G401 (cell line): ENCODE measurements around the gene PTPRN2. TPM values are rescaled to one million over a fixed set of nuclear protein-coding genes. Genes with fewer than 3 reads are reported as not detected.
"Not testable (repeated sequence)": the region's sequence is repeated elsewhere in the genome, so short reads cannot be mapped to it uniquely, and the experiment has no call there.

Experiments
- DNase-seq: peaks from one replicate; pipeline ENCODE4 v3.0.0-alpha.2; 2015; ENCODE audit warnings: low spot score
- in situ Hi-C: cut with HindIII; loops from 2 replicates; pipeline ENCODE4 v1.10.0; 2016; ENCODE audit warnings: low sequenced_read_pairs, mixed read lengths
- total RNA-seq: library from RNA; depleted of rRNA; stranded (reverse); fragments of >200 nt; shearing (Covaris generic); gene quantifications from 2 replicates; pipeline ENCODE4 v1.2.3, GENCODE V29; 2014

Gene PTPRN2
- total RNA-seq, 1 experiment from 2014 or later: not detected

DNA sequence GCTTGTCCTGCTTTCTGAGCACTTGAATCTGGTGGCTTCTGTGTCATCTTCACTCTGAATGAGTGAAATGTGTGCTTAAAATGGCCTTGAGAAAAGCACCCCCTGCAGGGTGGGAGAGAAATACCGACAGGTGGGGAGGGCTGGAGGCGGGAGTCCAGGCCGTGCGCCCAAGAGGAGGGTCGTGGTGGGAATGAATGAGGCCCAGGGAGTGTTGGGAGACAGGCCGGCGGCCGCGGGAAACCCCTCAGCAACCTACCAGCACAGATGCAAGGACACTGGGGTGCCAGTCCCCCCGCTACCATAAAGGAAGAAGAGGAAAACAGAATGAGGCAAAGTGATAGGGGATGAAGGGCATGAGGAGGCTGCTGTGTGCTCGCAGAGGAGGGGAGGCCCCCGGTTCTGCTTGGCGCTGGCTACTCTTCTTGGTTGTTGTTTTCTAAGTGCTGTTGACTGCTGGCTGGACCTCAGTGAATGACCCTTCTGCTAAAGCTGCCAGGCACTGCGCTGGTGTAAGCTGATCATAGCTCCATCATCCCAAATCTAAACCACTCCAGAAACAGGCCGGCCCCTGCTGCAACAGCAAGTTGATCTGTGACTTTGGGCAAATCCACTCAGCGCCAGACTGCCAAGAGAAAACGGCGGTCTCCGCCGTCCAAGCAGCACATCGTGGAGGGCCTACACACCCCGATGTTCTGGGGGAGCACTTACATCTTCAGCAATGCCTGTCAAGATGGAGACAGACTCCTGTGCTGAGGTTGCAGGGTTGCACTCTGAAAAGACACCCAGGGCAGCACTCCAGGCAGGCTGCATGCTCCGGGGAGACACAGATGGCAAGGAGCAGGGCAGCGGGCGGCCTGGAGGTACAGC, 872.3 kb downstream of the PTPRN2 start:
- in situ Hi-C loops: no loop called here
- DNase-seq: no peak

GRCh38 chr7:157714166-157715070, 873.2 kb downstream of the PTPRN2 start:
- in situ Hi-C loops: no loop called here

DNA sequence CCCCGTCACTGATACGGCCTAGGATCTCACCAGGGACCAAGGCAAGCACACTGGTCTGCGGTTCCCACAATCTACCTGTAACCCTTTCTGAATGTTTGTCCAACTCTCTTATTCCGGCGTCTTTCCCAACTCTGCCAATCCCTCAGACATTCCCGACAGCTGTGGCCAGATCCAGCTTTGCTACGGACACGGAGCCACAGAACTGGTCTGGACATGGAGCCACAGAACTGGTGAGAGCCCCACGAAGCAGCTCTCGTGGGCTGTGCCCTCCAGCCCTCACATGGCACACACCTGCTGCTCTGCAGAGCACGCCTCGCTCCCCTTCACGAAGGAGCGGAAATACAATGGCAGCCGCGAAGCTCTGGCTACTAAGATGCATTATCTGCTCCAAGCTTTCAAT, 874.0 kb downstream of the PTPRN2 start:
- in situ Hi-C loops: no loop called here
- DNase-seq: no peak

More at GRCh38 chr7:157714166-157715070, 873.2 kb downstream of the PTPRN2 start:
- no peak for DNase-seq

- no peak for DNase-seq
- in situ Hi-C loops: no loop called here
Measured at GRCh38 chr7:157712666-157713235, 874.9 kb downstream of the PTPRN2 start.

DNA sequence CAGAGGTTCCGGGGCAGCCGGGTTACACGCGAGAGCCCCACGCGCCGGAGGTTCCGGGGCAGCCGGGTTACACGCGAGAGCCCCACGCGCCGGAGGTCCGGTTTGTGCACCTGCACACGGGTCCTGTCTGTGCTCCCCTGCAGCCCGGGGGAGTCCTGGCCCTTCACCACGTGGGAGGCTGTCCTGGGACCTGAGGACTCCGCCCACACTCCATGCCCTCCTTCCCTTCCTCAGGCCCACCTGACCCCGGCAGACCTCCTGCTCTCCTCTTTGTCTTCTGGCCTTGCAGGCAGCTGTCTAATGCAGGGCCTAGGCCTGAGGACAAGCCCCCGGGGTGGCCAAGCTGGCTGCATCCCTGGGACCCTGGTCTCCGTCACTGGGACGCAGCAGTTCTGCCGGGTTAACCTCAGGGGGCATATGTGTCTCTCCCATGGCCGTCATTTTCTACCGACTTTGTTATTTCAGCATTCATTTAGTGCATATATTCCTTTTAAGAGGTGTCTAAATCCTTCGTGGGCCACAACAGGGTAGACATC, 876.2 kb downstream of the PTPRN2 start:
- in situ Hi-C loops: no loop called here
- no peak for DNase-seq

DNA sequence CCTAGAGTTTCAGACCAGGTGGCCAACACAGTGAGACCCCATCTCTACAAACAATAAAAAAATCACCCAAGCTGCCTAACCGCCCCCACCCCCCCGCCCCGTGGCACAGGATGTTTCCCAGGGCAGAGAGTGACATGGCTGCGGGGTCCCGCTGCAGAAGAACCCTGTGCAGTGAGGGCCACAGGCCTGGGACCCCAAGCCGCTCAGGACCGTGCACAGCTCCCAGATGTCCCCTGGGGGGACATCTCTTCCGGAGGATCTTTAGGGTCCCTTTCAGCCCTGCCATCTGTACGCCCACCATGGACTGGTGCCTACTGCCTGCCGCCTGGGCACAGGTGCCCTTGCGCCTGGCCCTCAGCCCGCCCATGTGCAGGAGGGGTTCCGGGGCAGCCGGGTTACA, 877.2 kb downstream of the PTPRN2 start:
- DNase-seq: no peak
- in situ Hi-C loops: no loop called here

GRCh38 chr7:157709531-157710251, 877.9 kb downstream of the PTPRN2 start:
- no peak for DNase-seq
- in situ Hi-C loops: no loop called here

- in situ Hi-C loops: no loop called here
- DNase-seq: no peak
Measured at GRCh38 chr7:157708919-157709295, 878.7 kb downstream of the PTPRN2 start.

DNA sequence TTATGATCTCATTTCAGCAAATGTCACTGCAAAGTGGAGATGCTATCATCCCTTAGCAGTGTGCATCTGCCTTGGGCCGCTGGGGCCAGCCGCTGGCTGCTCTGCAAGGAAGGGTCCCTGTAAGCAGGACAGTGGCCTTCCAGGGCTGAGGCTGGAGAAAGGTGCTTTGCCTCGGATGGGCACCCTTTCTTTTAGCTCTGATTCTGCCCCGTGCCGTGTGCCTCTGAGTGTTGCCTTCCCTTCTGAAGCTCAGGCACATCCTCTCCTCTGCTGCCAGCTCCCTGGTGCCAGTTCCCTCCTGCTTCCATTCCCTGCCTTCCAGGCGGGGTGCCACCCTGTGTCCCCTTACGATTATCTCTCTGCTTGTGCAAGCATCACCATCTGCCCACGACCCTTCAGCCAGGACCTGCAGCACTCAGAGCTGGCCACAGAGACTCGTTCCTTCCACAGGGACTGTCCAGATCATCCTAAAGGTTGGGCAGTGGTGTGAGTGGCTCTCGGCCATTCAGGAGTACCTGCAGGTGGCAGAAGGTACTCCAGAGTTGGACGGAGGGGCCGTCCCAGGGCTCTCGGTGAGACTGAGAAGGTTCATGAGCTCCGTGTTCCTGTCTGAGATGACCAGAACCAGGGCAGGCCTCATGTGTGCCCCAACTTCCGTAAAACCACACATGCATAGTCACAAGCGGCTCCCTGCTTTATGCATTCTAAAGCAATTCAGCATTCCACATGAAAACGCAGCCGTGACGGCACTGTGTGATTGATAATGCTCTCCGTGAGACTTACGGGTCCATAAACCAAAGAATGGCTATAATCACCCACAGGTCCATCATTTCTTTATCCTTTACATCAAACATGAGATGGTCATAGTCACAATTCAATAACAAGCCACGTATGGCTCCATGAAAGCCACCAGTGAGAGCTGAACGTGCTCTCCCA, 879.4 kb downstream of the PTPRN2 start:
- in situ Hi-C loops: no loop called here
- peak; percentile 26 for DNase-seq

DNA sequence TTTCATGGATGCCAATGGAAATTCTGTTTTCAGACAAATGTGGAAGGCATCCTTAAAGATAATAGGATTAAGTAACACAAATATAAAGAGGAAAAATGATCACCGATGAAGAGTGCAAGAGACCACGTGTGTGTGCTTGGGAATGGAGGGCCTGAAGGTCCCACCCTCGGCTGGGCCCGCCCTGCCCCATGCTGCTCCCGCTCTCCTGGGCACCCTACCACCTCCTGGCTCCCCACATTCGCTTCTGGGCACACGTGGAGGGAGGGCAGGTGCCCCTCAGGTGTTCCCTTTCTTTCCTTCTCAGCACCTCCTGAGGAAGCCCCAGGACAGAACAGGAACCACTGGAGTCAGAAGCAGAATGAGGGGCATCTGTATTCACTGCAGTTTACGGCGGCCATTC, 883.3 kb downstream of the PTPRN2 start:
- DNase-seq: no peak

DNA sequence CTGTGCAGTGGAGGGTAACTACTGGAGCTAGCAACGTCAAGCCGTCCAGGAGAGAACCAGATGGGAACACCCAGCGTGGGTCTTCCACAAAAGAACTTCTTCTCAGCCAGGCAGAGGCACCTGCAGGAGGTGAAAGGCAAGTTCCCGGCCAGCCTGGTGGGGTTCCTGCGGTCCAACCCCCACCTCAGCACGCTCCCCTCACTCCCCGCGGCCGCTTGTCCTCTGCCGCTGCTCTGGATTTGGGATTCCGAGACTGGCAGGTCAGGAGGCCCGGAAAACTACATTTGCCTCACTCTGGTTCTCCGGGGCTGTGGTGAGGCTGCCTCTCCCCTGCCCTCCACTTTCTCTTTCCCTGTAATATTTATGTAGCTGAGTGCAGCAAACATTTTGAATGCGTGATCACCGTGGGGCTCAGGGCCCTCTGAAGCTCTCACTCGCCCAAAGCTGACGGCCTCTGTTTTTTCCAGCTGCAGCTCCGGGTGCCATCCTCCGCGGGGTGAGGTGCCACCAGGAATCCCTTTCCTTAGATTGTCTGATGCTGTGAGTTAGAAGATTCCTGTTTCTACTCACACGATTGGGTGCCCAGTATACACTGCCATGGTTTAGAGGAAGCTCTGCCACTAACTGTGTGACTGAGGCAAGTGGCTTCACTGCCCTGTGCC, 884.0 kb downstream of the PTPRN2 start:
- DNase-seq: no peak
- in situ Hi-C loops: no loop called here

More for the DNA sequence above, 883.3 kb downstream of the PTPRN2 start:
- in situ Hi-C loops: no loop called here

DNA sequence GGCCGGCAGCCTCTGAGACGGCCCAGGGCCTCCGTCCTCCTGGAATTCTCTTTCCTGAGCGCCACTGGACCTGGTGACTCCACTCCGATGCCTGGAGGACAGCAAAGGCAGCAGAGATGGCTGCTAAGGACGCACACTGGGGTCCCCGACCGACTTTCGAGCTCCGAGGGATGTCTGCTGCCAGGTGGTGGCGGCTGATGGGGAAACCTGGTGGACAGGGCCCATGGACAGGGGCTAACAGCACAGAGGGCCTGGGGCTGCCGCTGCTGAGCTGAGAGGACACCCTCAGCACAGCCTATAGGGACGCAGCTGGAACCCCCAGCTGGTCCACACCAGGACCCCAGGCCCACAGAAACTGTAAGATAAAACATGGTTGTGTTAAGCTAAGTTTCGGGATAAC, 884.5 kb downstream of the PTPRN2 start:
- in situ Hi-C loops: no loop called here

DNA sequence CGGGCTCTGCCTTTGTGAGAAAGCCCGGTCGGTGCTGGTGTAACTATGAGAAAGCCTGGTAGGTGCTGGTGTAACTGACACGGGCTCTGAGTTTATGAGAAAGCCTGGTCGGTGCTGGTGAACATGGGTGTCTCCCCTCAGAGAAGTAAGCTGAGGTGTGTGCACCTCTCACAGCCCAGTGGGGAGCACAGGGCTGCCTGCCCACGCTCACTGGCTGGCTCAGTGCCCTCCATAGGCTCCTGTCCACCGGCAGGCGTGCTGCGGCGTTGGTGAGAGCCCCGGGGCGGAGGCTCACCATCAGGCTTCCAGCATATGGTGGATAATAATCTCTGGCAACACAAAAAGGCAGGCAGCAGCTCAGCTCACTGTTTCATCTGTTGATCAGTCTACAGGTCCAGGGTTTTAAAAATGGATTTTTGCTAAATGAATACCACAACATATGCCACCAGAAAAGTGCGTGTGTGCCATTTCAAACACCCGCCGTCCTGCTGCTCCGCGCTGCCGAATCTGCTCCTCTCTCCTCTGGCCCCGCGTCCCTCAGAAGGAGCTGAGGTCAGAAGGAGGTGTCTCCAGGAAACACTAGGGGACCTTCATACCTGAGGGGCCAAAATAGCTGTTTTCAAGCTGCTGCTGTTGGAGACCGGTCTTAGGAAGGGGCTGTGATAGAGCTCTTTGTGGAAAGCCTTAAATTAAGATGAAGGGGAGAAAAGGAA, 885.2 kb downstream of the PTPRN2 start:
- DNase-seq: peak; percentile 73
- in situ Hi-C loops: no loop called here

More for the DNA sequence above, 884.5 kb downstream of the PTPRN2 start:
- DNase-seq: no peak

DNA sequence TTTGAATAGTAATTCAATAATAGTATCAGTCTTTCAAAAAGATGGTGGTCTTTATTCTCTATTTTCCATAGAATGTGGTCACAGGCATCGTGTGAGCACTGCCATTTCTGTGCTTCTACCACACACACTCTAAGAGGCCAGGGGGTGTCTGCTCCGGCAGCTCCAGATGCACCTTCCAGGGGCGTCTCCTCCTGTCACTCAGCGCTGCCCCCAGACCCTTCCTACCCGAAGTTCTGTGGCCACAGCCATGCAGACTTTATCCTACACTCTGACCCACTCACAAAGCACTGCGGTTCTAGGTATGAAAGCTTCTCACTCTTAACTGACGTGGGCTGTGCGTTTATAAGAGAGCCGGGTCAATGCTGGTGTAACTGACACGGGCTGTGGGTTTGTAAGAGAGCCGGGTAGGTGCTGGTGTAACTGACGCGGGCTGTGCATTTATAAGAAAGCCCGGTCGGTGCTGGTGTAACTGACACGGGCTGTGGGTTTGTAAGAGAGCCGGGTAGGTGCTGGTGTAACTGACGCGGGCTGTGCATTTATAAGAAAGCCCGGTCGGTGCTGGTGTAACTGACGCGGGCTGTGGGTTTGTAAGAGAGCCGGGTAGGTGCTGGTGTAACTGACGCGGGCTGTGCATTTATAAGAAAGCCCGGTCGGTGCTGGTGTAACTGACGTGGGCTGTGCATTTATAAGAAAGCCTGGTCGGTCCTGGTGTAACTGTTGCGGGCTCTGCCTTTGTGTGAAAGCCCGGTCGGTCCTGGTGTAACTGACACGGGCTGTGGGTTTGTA, 886.0 kb downstream of the PTPRN2 start:
- DNase-seq, in situ Hi-C loops: not testable (repeated sequence)

DNA sequence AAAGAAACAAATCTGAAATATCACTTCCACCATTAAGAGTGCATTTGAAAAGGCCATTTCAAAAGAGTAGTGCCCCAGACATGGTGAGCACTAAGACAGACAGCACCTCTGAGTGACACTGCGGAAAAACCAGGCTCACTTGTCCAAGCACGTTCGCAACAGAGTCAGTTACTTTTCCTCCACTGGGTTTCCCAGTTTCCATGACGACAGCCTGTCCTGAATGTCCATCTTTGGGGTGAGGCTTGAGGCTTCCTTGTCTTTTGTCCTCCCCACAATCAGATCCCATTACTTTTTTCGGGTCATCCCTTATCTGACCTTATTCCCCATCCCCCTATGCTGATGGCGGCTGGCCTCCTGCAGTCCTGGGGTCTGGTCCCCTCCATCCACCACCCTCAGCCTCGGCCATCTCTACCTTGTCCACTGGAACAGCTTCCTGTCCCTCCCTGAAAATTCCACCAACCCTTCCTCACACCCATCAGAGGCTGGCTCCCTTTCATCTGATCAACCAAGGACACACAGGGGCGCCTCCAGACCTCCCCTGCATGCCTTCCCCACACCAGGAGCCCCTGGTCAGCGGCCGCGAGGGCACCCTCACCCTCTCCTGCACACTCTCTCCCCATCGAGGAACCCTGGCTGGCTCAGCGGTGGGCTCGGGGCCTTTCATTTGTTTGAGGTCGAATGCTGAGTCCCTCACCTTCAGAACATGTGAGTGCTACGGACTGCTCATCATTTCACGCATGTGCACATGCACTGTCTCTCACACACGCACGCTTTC, 887.2 kb downstream of the PTPRN2 start:
- no peak for DNase-seq
- in situ Hi-C loops: no loop called here
